ENCODE measurements around the gene MBNL1.

Gene MBNL1

GRCh38 chr3:152416808-152417580, 148.3 kb downstream of the MBNL1 start:
- TF ChIP-seq EZH2 (optimal IDR thresholded peaks at IDR 0.05; ENCODE audit: low read depth, low read length) (no peak), CTCF (IDR thresholded peaks at IDR 0.05; ENCODE audit: low read length) (no peak), EZH2phosphoT487 (IDR thresholded peaks at IDR 0.05; ENCODE audit: low read length) (no peak)
- no peaks in the 10 kb centered on the region for H3K9me2 ChIP-seq (replicated peaks; ENCODE audit: insufficient read depth, low read length)
- H3K27ac ChIP-seq (ENCODE audit: low read length): no peak overlapping the region
- peaks cover 20% of the 10 kb centered on the region; the same call in 1 of the 2 replicates for H3K36me3 ChIP-seq (replicated peaks; ENCODE audit: insufficient read depth, low read length)
- DNase-seq: no peak
- no peak overlapping the region for H3K4me2 ChIP-seq (ENCODE audit: low read depth, low read length)
- no peak overlapping the region for H2AFZ ChIP-seq (ENCODE audit: low read length)
- H4K20me1 ChIP-seq (ENCODE audit: insufficient read depth, low read length): 0 out of 2 replicates have a peak, but pooled peaks cover 9% of the 10 kb centered on the region
- no peaks in the 10 kb centered on the region for H3F3A ChIP-seq (ENCODE audit: insufficient read depth, low read length)
- no peak overlapping the region for H3K4me3 ChIP-seq (ENCODE audit: low read length)
- no peaks in the 10 kb centered on the region for H3K27me3 ChIP-seq (replicated peaks; ENCODE audit: insufficient read depth, low read length)
- H3K9ac ChIP-seq (ENCODE audit: low read length): no peak overlapping the region
- peaks cover 75% of the 10 kb centered on the region for H3K79me2 ChIP-seq (ENCODE audit: low read length)
- H3K9me3 ChIP-seq (replicated peaks; ENCODE audit: insufficient read depth, low read length): no peaks in the 10 kb centered on the region
- H3K4me1 ChIP-seq (ENCODE audit: low read length): no peaks in the 10 kb centered on the region

GRCh38 chr3:152419748-152420147, 151.0 kb downstream of the MBNL1 start:
- H3K79me2 ChIP-seq (ENCODE audit: low read length): peaks cover 53% of the 10 kb centered on the region
- no peaks in the 10 kb centered on the region for H3K9me3 ChIP-seq (replicated peaks; ENCODE audit: insufficient read depth, low read length)
- peaks cover 20% of the 10 kb centered on the region; the same call in 1 of the 2 replicates for H3K36me3 ChIP-seq (replicated peaks; ENCODE audit: insufficient read depth, low read length)
- H3K4me3 ChIP-seq (ENCODE audit: low read length): no peak overlapping the region
- no peaks in the 10 kb centered on the region for H4K20me1 ChIP-seq (ENCODE audit: insufficient read depth, low read length)
- H2AFZ ChIP-seq (ENCODE audit: low read length): no peak overlapping the region
- no peak for DNase-seq
- no peaks in the 10 kb centered on the region for H3K9me2 ChIP-seq (replicated peaks; ENCODE audit: insufficient read depth, low read length)
- no peak overlapping the region for H3K9ac ChIP-seq (ENCODE audit: low read length)
- TF ChIP-seq EZH2 (optimal IDR thresholded peaks at IDR 0.05; ENCODE audit: low read depth, low read length) (no peak), CTCF (IDR thresholded peaks at IDR 0.05; ENCODE audit: low read length) (no peak), EZH2phosphoT487 (IDR thresholded peaks at IDR 0.05; ENCODE audit: low read length) (no peak)
- H3K27ac ChIP-seq (ENCODE audit: low read length): no peak overlapping the region
- H3K4me2 ChIP-seq (ENCODE audit: low read depth, low read length): no peak overlapping the region
- H3K4me1 ChIP-seq (ENCODE audit: low read length): no peaks in the 10 kb centered on the region
- H3F3A ChIP-seq (ENCODE audit: insufficient read depth, low read length): no peaks in the 10 kb centered on the region
- no peaks in the 10 kb centered on the region for H3K27me3 ChIP-seq (replicated peaks; ENCODE audit: insufficient read depth, low read length)

- Histone ChIP-seq H3K9me2 (replicated peaks; ENCODE audit: insufficient read depth, low read length) (no peaks in the 10 kb centered on the region), H3K27ac (ENCODE audit: low read length) (no peak overlapping the region), H4K20me1 (ENCODE audit: insufficient read depth, low read length) (no peaks in the 10 kb centered on the region), H3K9ac (ENCODE audit: low read length) (no peak overlapping the region), H3K4me2 (ENCODE audit: low read depth, low read length) (no peak overlapping the region), H3K4me3 (ENCODE audit: low read length) (no peak overlapping the region), H3K9me3 (replicated peaks; ENCODE audit: insufficient read depth, low read length) (no peaks in the 10 kb centered on the region), H3K4me1 (ENCODE audit: low read length) (no peaks in the 10 kb centered on the region), H3K36me3 (replicated peaks; ENCODE audit: insufficient read depth, low read length) (peaks cover 14% of the 10 kb centered on the region; the same call in 1 of the 2 replicates), H3K27me3 (replicated peaks; ENCODE audit: insufficient read depth, low read length) (no peaks in the 10 kb centered on the region), H3F3A (ENCODE audit: insufficient read depth, low read length) (no peaks in the 10 kb centered on the region), H2AFZ (ENCODE audit: low read length) (no peak overlapping the region), H3K79me2 (ENCODE audit: low read length) (peaks cover 44% of the 10 kb centered on the region)
- no peak for TF ChIP-seq EZH2 (optimal IDR thresholded peaks at IDR 0.05; ENCODE audit: low read depth, low read length)
- no peak for TF ChIP-seq EZH2phosphoT487 (IDR thresholded peaks at IDR 0.05; ENCODE audit: low read length)
- no peak for TF ChIP-seq CTCF (IDR thresholded peaks at IDR 0.05; ENCODE audit: low read length)
- DNase-seq: no peak
Measured at GRCh38 chr3:152421162-152421561, 152.4 kb downstream of the MBNL1 start.
